Measurements from ENCODE around the gene PLIN3. TPM values are rescaled to one million over a fixed set of nuclear protein-coding genes. Genes with fewer than 3 reads are reported as not detected.
"Not testable (repeated sequence)": the region's sequence is repeated elsewhere in the genome, so short reads cannot be mapped to it uniquely, and the experiment has no call there.

The PLIN3 gene
- total and polyA plus RNA-seq, 2 donors (not counting 3 experiments of a cell fraction or from before 2014, with no cell fraction given), result 76.8 to 88.9 TPM

DNA sequence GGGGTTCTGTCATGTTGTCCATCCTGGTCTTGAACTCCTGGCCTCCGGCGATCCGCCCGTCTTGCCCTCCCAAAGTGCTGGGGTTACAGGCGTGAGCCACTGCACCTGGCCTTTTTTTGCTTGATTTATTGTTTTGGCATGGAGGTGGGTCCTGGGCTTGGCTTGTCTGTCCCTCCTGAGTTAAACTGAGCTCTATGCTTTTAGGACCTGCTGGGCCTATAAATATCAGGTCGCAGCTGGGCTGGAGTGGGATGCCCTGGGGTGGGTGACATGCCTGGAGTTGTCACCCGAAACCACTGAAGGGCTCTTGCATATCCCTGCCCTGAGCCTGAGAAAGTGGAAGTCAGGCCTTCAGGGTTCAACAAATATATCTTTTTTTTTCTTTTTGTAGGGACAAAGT is 29.7 kb upstream of the PLIN3 start:
- ChIA-PET POLR2A (no interaction called here), CTCF (interaction anchor here (1.3 to 1.5 kb wide), 2 partner anchors 10 to 15 kb away, joined by 3 to 4 read pairs; no protein-coding TSS in a partner anchor)
- no peaks in the 10 kb centered on the region for H3K79me2 ChIP-seq (ENCODE audit: control insufficient read depth, insufficient read depth, low read length)
- no peaks in the 10 kb centered on the region for H4K20me1 ChIP-seq (replicated peaks; ENCODE audit: control insufficient read depth, extremely low read depth, insufficient read depth, low read length)
- H3K4me1 ChIP-seq (ENCODE audit: control insufficient read depth, extremely low read depth, insufficient read depth, low read length), result no peaks in the 10 kb centered on the region
- no peak overlapping the region for H2AFZ ChIP-seq (ENCODE audit: low read depth, low read length)
- FAIRE-seq (no peak), DNase-seq (ENCODE audit: low read depth, low spot score) (no peak)
- H3K36me3 ChIP-seq (ENCODE audit: control insufficient read depth in 2 of 2, extremely low read depth in 1 of 2, insufficient read depth in 2 of 2, low read length in 2 of 2), result no peaks in the 10 kb centered on the region
- dilution Hi-C loops (cut with MboI; ENCODE audit: extremely low pct_ligation_motif_present, low sequenced_read_pairs) (no loop called here), intact Hi-C loops (cut with micrococcal nuclease) (no loop called here)
- BruUV-seq (replicated peaks), result no TSS peak
- H3K4me2 ChIP-seq (ENCODE audit: insufficient read depth, low read length), result no peak overlapping the region
- no peak overlapping the region for H3K27ac ChIP-seq (ENCODE audit: insufficient read depth, low read depth, low read length)
- no peak overlapping the region for H3K9ac ChIP-seq (replicated peaks; ENCODE audit: extremely low read depth, insufficient read depth, low read length)
- H3K9me1 ChIP-seq (replicated peaks; ENCODE audit: control insufficient read depth, extremely low read depth, insufficient read depth, low read length), result no peaks in the 10 kb centered on the region
- H3K27me3 ChIP-seq (ENCODE audit: control insufficient read depth in 2 of 2, insufficient read depth in 2 of 2, low read length in 2 of 2), result no peaks in the 10 kb centered on the region
- no peak overlapping the region for H3K4me3 ChIP-seq (replicated peaks in 1 of 3; ENCODE audit: insufficient read depth in 1 of 3, low read depth in 1 of 3, low read length in 3 of 3)
- no peak for TF ChIP-seq JUN (IDR thresholded peaks at IDR 0.05; ENCODE audit: borderline replicate concordance, insufficient read depth, insufficient read length, low read depth)
- no peak for TF ChIP-seq GATA2 (IDR thresholded peaks at IDR 0.05; ENCODE audit: insufficient read depth, insufficient read length, low read depth, low read length)
- TF ChIP-seq, protein P1, sequence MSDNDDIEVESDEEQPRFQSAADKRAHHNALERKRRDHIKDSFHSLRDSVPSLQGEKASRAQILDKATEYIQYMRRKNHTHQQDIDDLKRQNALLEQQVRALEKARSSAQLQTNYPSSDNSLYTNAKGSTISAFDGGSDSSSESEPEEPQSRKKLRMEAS (IDR thresholded peaks at IDR 0.05; ENCODE audit: insufficient read depth, insufficient read length), result no peak
- TF ChIP-seq POLR2A (IDR thresholded peaks at IDR 0.05; ENCODE audit: low read depth, low read length), result no peak
- no peak for TF ChIP-seq FOS (IDR thresholded peaks at IDR 0.05; ENCODE audit: borderline replicate concordance, insufficient read depth, low read length)
- H3K9me3 ChIP-seq (replicated peaks; ENCODE audit: control insufficient read depth, insufficient read depth, low read length), result no peaks in the 10 kb centered on the region

DNA sequence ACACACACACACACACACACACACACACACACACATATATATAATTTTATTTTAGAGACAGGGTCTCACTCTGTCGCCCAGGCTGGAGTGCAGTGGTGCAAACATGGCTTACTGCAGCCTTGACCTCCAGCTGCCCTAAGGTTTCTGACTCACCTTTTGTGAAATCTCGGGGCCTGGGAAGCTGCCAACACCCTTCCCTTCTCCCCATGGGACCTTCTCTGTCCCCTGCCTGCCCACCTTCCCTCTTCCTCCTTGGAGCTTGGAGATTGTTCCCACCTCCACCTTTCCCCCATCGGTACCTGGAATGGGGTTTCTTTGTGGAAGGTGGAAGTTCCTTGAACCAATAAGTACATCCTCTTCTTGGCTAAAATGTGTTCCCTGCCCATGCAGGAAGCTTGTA is 28.9 kb upstream of the PLIN3 start:
- H4K20me1 ChIP-seq (replicated peaks; ENCODE audit: control insufficient read depth, extremely low read depth, insufficient read depth, low read length), result no peaks in the 10 kb centered on the region
- no peak overlapping the region for H3K27ac ChIP-seq (ENCODE audit: insufficient read depth, low read depth, low read length)
- H3K4me2 ChIP-seq (ENCODE audit: insufficient read depth, low read length), result no peak overlapping the region
- H3K4me3 ChIP-seq (replicated peaks in 1 of 3; ENCODE audit: insufficient read depth in 1 of 3, low read depth in 1 of 3, low read length in 3 of 3), result no peak overlapping the region
- H3K9me3 ChIP-seq (replicated peaks; ENCODE audit: control insufficient read depth, insufficient read depth, low read length), result no peaks in the 10 kb centered on the region
- dilution Hi-C loops (cut with MboI; ENCODE audit: extremely low pct_ligation_motif_present, low sequenced_read_pairs), result no loop called here
- no peaks in the 10 kb centered on the region for H3K79me2 ChIP-seq (ENCODE audit: control insufficient read depth, insufficient read depth, low read length)
- no peaks in the 10 kb centered on the region for H3K4me1 ChIP-seq (ENCODE audit: control insufficient read depth, extremely low read depth, insufficient read depth, low read length)
- ChIA-PET CTCF (interaction anchor here (1.3 to 2.5 kb wide), 3 partner anchors 9 to 45 kb away, joined by 3 to 7 read pairs (median 4); no protein-coding TSS in a partner anchor), POLR2A (no interaction called here)
- BruUV-seq (replicated peaks), result no TSS peak
- H3K9ac ChIP-seq (replicated peaks; ENCODE audit: extremely low read depth, insufficient read depth, low read length), result no peak overlapping the region
- no peak overlapping the region for H2AFZ ChIP-seq (ENCODE audit: low read depth, low read length)
- H3K27me3 ChIP-seq (ENCODE audit: control insufficient read depth in 2 of 2, insufficient read depth in 2 of 2, low read length in 2 of 2), result no peaks in the 10 kb centered on the region
- intact Hi-C loops (cut with micrococcal nuclease), result no loop called here
- FAIRE-seq, result no peak
- H3K9me1 ChIP-seq (replicated peaks; ENCODE audit: control insufficient read depth, extremely low read depth, insufficient read depth, low read length), result no peaks in the 10 kb centered on the region
- TF ChIP-seq, protein P2, sequence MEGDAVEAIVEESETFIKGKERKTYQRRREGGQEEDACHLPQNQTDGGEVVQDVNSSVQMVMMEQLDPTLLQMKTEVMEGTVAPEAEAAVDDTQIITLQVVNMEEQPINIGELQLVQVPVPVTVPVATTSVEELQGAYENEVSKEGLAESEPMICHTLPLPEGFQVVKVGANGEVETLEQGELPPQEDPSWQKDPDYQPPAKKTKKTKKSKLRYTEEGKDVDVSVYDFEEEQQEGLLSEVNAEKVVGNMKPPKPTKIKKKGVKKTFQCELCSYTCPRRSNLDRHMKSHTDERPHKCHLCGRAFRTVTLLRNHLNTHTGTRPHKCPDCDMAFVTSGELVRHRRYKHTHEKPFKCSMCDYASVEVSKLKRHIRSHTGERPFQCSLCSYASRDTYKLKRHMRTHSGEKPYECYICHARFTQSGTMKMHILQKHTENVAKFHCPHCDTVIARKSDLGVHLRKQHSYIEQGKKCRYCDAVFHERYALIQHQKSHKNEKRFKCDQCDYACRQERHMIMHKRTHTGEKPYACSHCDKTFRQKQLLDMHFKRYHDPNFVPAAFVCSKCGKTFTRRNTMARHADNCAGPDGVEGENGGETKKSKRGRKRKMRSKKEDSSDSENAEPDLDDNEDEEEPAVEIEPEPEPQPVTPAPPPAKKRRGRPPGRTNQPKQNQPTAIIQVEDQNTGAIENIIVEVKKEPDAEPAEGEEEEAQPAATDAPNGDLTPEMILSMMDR (IDR thresholded peaks at IDR 0.05; ENCODE audit: extremely low read depth in 1 of 2, insufficient read depth in 1 of 2, low read depth in 1 of 2, low read length in 2 of 2), result no peak
- TF ChIP-seq MYC (IDR thresholded peaks at IDR 0.05; ENCODE audit: low read depth, low read length) (no peak), FOS (IDR thresholded peaks at IDR 0.05; ENCODE audit: borderline replicate concordance, insufficient read depth, low read length) (no peak), EZH2 (IDR thresholded peaks at IDR 0.05; ENCODE audit: borderline replicate concordance, low read depth, low read length, severe bottlenecking) (no peak), POLR2AphosphoS5 (IDR thresholded peaks at IDR 0.05; ENCODE audit: insufficient read depth, low read depth, low read length) (no peak), GATA2 (IDR thresholded peaks at IDR 0.05; ENCODE audit: insufficient read depth, insufficient read length, low read depth, low read length) (no peak)
- no peak for DNase-seq (ENCODE audit: low read depth, low spot score)
- H3K36me3 ChIP-seq (ENCODE audit: control insufficient read depth in 2 of 2, extremely low read depth in 1 of 2, insufficient read depth in 2 of 2, low read length in 2 of 2), result no peaks in the 10 kb centered on the region

DNA sequence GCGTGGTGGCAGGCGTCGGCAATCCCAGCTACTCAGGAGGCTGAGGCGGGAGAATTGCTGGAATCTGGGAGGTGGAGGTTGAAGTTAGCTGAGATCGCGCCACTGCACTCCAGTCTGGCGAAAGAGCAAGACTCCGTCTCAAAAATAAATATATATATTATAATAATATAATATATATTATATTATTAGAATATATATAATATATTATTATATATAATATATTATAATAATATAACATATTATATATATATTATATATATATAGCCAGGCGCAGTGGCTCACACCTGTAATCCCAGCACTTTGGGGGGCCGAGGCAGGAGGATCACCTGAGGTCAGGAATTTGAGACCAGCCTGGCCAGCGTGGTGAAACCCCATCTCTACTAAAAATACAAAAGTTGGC is 25.5 kb upstream of the PLIN3 start:
- BruUV-seq (replicated peaks); H3K27me3 ChIP-seq (ENCODE audit: control insufficient read depth in 2 of 2, insufficient read depth in 2 of 2, low read length in 2 of 2); CTCF ChIA-PET; H3K4me1 ChIP-seq (ENCODE audit: control insufficient read depth, extremely low read depth, insufficient read depth, low read length); DNase-seq (ENCODE audit: low read depth, low spot score); H3K36me3 ChIP-seq (ENCODE audit: control insufficient read depth in 2 of 2, extremely low read depth in 1 of 2, insufficient read depth in 2 of 2, low read length in 2 of 2); H3K9me1 ChIP-seq (replicated peaks; ENCODE audit: control insufficient read depth, extremely low read depth, insufficient read depth, low read length); intact Hi-C loops (cut with micrococcal nuclease); H3K9me3 ChIP-seq (replicated peaks; ENCODE audit: control insufficient read depth, insufficient read depth, low read length); H3K4me2 ChIP-seq (ENCODE audit: insufficient read depth, low read length); POLR2A ChIA-PET; H3K4me3 ChIP-seq (replicated peaks in 1 of 3; ENCODE audit: insufficient read depth in 1 of 3, low read depth in 1 of 3, low read length in 3 of 3); dilution Hi-C loops (cut with MboI; ENCODE audit: extremely low pct_ligation_motif_present, low sequenced_read_pairs); H2AFZ ChIP-seq (ENCODE audit: low read depth, low read length); FAIRE-seq; H3K27ac ChIP-seq (ENCODE audit: insufficient read depth, low read depth, low read length); H3K79me2 ChIP-seq (ENCODE audit: control insufficient read depth, insufficient read depth, low read length); H3K9ac ChIP-seq (replicated peaks; ENCODE audit: extremely low read depth, insufficient read depth, low read length); H4K20me1 ChIP-seq (replicated peaks; ENCODE audit: control insufficient read depth, extremely low read depth, insufficient read depth, low read length): not testable (repeated sequence)
